Measurements from ENCODE around the gene TNFAIP3.

DNA sequence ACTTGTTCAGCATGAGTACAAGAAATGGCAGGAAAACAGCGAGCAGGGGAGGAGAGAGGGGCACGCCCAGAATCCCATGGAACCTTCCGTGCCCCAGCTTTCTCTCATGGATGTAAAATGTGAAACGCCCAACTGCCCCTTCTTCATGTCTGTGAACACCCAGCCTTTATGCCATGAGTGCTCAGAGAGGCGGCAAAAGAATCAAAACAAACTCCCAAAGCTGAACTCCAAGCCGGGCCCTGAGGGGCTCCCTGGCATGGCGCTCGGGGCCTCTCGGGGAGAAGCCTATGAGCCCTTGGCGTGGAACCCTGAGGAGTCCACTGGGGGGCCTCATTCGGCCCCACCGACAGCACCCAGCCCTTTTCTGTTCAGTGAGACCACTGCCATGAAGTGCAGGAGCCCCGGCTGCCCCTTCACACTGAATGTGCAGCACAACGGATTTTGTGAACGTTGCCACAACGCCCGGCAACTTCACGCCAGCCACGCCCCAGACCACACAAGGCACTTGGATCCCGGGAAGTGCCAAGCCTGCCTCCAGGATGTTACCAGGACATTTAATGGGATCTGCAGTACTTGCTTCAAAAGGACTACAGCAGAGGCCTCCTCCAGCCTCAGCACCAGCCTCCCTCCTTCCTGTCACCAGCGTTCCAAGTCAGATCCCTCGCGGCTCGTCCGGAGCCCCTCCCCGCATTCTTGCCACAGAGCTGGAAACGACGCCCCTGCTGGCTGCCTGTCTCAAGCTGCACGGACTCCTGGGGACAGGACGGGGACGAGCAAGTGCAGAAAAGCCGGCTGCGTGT, 11.6 kb downstream of the TNFAIP3 start:
- TF ChIP-seq POLR2AphosphoS5 (IDR thresholded peaks at IDR 0.05) (no peak), POLR2A (IDR thresholded peaks at IDR 0.05) (no peak)
- TF ChIP-seq, protein P1, sequence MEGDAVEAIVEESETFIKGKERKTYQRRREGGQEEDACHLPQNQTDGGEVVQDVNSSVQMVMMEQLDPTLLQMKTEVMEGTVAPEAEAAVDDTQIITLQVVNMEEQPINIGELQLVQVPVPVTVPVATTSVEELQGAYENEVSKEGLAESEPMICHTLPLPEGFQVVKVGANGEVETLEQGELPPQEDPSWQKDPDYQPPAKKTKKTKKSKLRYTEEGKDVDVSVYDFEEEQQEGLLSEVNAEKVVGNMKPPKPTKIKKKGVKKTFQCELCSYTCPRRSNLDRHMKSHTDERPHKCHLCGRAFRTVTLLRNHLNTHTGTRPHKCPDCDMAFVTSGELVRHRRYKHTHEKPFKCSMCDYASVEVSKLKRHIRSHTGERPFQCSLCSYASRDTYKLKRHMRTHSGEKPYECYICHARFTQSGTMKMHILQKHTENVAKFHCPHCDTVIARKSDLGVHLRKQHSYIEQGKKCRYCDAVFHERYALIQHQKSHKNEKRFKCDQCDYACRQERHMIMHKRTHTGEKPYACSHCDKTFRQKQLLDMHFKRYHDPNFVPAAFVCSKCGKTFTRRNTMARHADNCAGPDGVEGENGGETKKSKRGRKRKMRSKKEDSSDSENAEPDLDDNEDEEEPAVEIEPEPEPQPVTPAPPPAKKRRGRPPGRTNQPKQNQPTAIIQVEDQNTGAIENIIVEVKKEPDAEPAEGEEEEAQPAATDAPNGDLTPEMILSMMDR (IDR thresholded peaks at IDR 0.05) = no peak

Measured in stomach (tissue), 4 donors.